BJ (cell line): ENCODE measurements around the gene PKD1L1. TPM values are rescaled to one million over a fixed set of nuclear protein-coding genes. Genes with fewer than 3 reads are reported as not detected.

ENCODE experiments used
- CTCF ChIA-PET: fragments of 350-600 bp; formaldehyde crosslinking; extraction: SDS; loops from one replicate; lab custom pipeline; 2021; ENCODE audit warnings: antibody characterized with exemption, inconsistent platforms; lab: Yijun Ruan, JAX
- POLR2A ChIA-PET: fragments of 300-600 bp; sonication (Branson Sonifier 250); formaldehyde crosslinking; extraction: SDS; loops from one replicate; lab custom pipeline; 2021; ENCODE audit warnings: antibody characterized with exemption; lab: Charles Lee
- DNase-seq: peaks from one replicate; pipeline ENCODE4 v3.0.0-alpha.2; 2011; ENCODE audit warnings: low read depth
- H3K27me3 ChIP-seq: 2 replicates; pipeline ENCODE4 v1.6.0; 2011; ENCODE audit warnings: low read length; ENCODE audit not compliant: control insufficient read depth, insufficient read depth
- H3K36me3 ChIP-seq: 2 replicates; pipeline ENCODE4 v1.5.1; 2011; ENCODE audit warnings: low read length; ENCODE audit not compliant: control insufficient read depth, insufficient read depth
- H3K4me3 ChIP-seq: 2 replicates; pipeline ENCODE4 v1.5.1; 2011; ENCODE audit warnings: low read depth, mild to moderate bottlenecking, control low read depth, low read length
- CTCF ChIP-seq: IDR thresholded peaks from 2 replicates; pipeline ENCODE4 v1.5.1; 2011; ENCODE audit warnings: low read depth, mild to moderate bottlenecking, control low read depth, inconsistent platforms, low read length, moderate library complexity; ENCODE audit not compliant: insufficient read depth
- polyA plus RNA-seq: library from polyadenylated mRNA; depleted of rRNA; stranded (reverse); fragments of >200 nt; gene quantifications from 2 replicates; pipeline ENCODE4 v1.2.3, GENCODE V29; 2011

The PKD1L1 gene
- polyA plus RNA-seq, 1 experiment: 0.13 TPM

DNA sequence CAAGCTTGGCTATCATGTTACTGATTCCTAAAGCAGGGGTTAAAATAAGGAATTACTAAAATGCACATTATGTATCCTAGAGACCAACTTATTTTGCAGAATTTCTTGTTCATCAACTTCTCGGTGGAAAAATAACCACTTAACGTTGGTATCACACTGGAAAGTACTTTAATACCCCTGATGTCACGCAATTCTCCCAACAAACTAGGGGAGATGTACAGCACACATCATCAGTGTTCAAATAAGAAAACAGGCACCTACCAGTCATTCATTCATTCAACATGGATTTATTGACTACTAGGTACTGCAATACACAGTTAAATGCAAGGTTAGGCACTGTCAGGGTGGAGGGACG is 30.5 kb upstream of the PKD1L1 start:
- POLR2A ChIA-PET: no interaction called here
- CTCF ChIA-PET: interaction anchor here (0.9 to 2.2 kb wide), 5 partner anchors 10 to 175 kb away, joined by 3 to 17 read pairs (median 6); no protein-coding TSS in a partner anchor
- no peak for DNase-seq
- Histone ChIP-seq H3K27me3 (no peaks in the 10 kb centered on the region), H3K4me3 (peak overlapping the region; percentile 74), H3K36me3 (peaks cover 15% of the 10 kb centered on the region)
- no peak for TF ChIP-seq CTCF

DNA sequence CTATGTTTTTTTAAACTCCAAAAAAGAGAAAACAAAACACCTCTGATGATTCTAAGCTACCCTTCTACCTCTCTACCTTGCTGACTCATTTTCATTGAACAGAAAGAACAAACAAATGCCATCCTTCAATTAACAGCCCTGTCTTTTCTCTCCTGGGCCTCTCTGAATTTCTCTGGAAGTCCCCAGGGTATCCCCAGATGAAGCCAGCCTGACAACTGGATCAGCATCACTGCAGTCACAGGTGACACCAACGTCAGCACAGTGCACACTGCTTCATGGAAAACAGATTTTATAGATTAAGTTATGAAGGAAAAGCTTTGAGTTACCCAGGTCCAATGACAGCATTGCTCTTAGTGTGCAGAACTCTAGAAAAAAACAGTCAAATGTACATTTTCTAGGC is 25.5 kb upstream of the PKD1L1 start:
- H3K36me3 ChIP-seq: peaks cover 18% of the 10 kb centered on the region
- ChIA-PET CTCF (interaction anchor here (0.6 to 2.6 kb wide), 3 partner anchors 10 to 136 kb away, joined by 3 to 10 read pairs (median 8); no protein-coding TSS in a partner anchor), POLR2A (no interaction called here)
- H3K4me3 ChIP-seq: no peak overlapping the region
- no peak for DNase-seq
- no peaks in the 10 kb centered on the region for H3K27me3 ChIP-seq
- TF ChIP-seq CTCF: no peak

GRCh38 chr7:47970761-47971160 is 22.5 kb upstream of the PKD1L1 start:
- no peaks in the 10 kb centered on the region for H3K27me3 ChIP-seq
- TF ChIP-seq CTCF: no peak
- H3K36me3 ChIP-seq: peaks cover 24% of the 10 kb centered on the region
- POLR2A ChIA-PET: no interaction called here
- CTCF ChIA-PET: interaction anchor here (1.1 to 9.6 kb wide), 2 partner anchors 26 to 140 kb away, joined by 4 to 59 read pairs; no protein-coding TSS in a partner anchor
- DNase-seq: no peak
- H3K4me3 ChIP-seq: no peak overlapping the region

GRCh38 chr7:47968847-47969774 is 20.8 kb upstream of the PKD1L1 start:
- POLR2A ChIA-PET: no interaction called here
- no peaks in the 10 kb centered on the region for H3K27me3 ChIP-seq
- peak; percentile 94 for TF ChIP-seq CTCF
- H3K36me3 ChIP-seq: peaks cover 27% of the 10 kb centered on the region
- H3K4me3 ChIP-seq: no peak overlapping the region
- CTCF ChIA-PET: interaction anchor here (0.5 to 9.6 kb wide), 23 partner anchors 9 to 787 kb away, joined by 3 to 59 read pairs (median 4); partner anchors contain the start of gene PKD1L1
- DNase-seq: no peak

- H3K27me3 ChIP-seq: no peaks in the 10 kb centered on the region
- peak; percentile 36 for DNase-seq
- POLR2A ChIA-PET: no interaction called here
- TF ChIP-seq CTCF: no peak
- H3K36me3 ChIP-seq: peaks cover 27% of the 10 kb centered on the region
- no peak overlapping the region for H3K4me3 ChIP-seq
- CTCF ChIA-PET: interaction anchor here (0.6 to 9.6 kb wide), 6 partner anchors 15 to 701 kb away, joined by 3 to 59 read pairs (median 5); no protein-coding TSS in a partner anchor
These were observed 19.4 kb upstream of the PKD1L1 start for GRCh38 chr7:47967708-47968107.
